Diencephalon (tissue), 1 donor: ENCODE data around the gene RAB6B. TPM values are rescaled to one million over a fixed set of nuclear protein-coding genes. Genes with fewer than 3 reads are reported as not detected.

Source experiments
- total RNA-seq: library from RNA; depleted of rRNA; stranded (reverse); fragments of >200 nt; gene quantifications from one replicate; pipeline ENCODE4 v1.2.3, GENCODE V29; 2014

The RAB6B gene
- total RNA-seq = 160 TPM

GRCh38 chr3:133895208-133896001 is at the start of gene RAB6B:
Gene RAB6B, minus strand, starts transcription at chr3:133895882. Its CDS starts 416 bp downstream, at chr3:133895466.

GRCh38 chr3:133805702-133806475 is 89.8 kb downstream of the RAB6B start, which contains the start of gene SRPRB:
Gene SRPRB, plus strand, starts transcription at chr3:133805815. Its CDS starts 34 bp downstream, at chr3:133805849.

Other genes with a start within 250 kb of the RAB6B start
- 42.7 TPM for gene TOPBP1, start 233.9 kb downstream of the RAB6B start, total RNA-seq
- 9.2 TPM for gene TF, start 149.5 kb downstream of the RAB6B start, total RNA-seq
- 45.9 TPM for gene SRPRB, start 90.1 kb downstream of the RAB6B start, total RNA-seq
- 0.69 TPM for gene SLCO2A1, start 134.0 kb upstream of the RAB6B start, total RNA-seq